Left ventricle myocardium superior (tissue), 1 donor: Measurements from ENCODE around the gene NPIPB8. TPM values are rescaled to one million over a fixed set of nuclear protein-coding genes. Genes with fewer than 3 reads are reported as not detected.
"Not testable (repeated sequence)": the region's sequence is repeated elsewhere in the genome, so short reads cannot be mapped to it uniquely, and the experiment has no call there.

Experiments used
- ATAC-seq: fragments of 200-7000 bp; cut with Tn5 transposase; one replicate; pipeline ENCODE4 v1.9.1; 2020; ENCODE audit warnings: mild to moderate bottlenecking, moderate library complexity
- DNase-seq: peaks from one replicate; pipeline ENCODE4 v3.0.0-alpha.2; 2020
- intact Hi-C: fragments of 100-400 bp; cut with micrococcal nuclease; formaldehyde crosslinking; loops from one replicate; pipeline ENCODE4 v1.11.0; 2022
- total RNA-seq: library from RNA; stranded (reverse); fragmentation: NEBNext Ultra II Directional; extraction: Animal tissue kit (Norgen Biotek cat#: 25700); gene quantifications from one replicate; pipeline ENCODE4 v1.2.1, GENCODE V29; 2021
- donor health status: DM: no; HTN: yes; CAD: no; lungs with severe emphysema.

NPIPB8 gene
- total RNA-seq, 1 donor from 2014 or later, result not detected

- ATAC-seq, result no peak
- intact Hi-C loops, result no loop called here
- no peak for DNase-seq
Observed at GRCh38 chr16:28621481-28622155, 16.2 kb upstream of the NPIPB8 start.

- peak; percentile 44 for ATAC-seq
- intact Hi-C loops, DNase-seq: not testable (repeated sequence)
Observed at GRCh38 chr16:28622532-28623171, 15.2 kb upstream of the NPIPB8 start.

- DNase-seq, result peak; percentile 63
- peak; percentile 90 for ATAC-seq
- intact Hi-C loops, result no loop called here
Observed at GRCh38 chr16:28623172-28623711, 14.6 kb upstream of the NPIPB8 start.

GRCh38 chr16:28630905-28631304 lies 7.0 kb upstream of the NPIPB8 start:
- DNase-seq, intact Hi-C loops, ATAC-seq: not testable (repeated sequence)

GRCh38 chr16:28636093-28636823 lies 1.6 kb upstream of the NPIPB8 start:
- ATAC-seq, intact Hi-C loops, DNase-seq: not testable (repeated sequence)

GRCh38 chr16:28638359-28638758 lies 494 bp downstream of the NPIPB8 start:
- ATAC-seq, DNase-seq, intact Hi-C loops: not testable (repeated sequence)

- ATAC-seq, intact Hi-C loops, DNase-seq: not testable (repeated sequence)
Observed at GRCh38 chr16:28639959-28640358, 2.1 kb downstream of the NPIPB8 start.

GRCh38 chr16:28666264-28666663 lies 28.4 kb downstream of the NPIPB8 start:
- DNase-seq, intact Hi-C loops, ATAC-seq: not testable (repeated sequence)

GRCh38 chr16:28667480-28667879 lies 29.6 kb downstream of the NPIPB8 start:
- DNase-seq, intact Hi-C loops, ATAC-seq: not testable (repeated sequence)

GRCh38 chr16:28668199-28668598 lies 30.3 kb downstream of the NPIPB8 start:
- intact Hi-C loops, DNase-seq, ATAC-seq: not testable (repeated sequence)

GRCh38 chr16:28688327-28688952 lies 50.6 kb downstream of the NPIPB8 start:
- DNase-seq, intact Hi-C loops: not testable (repeated sequence)
- ATAC-seq, result peak; percentile 99

- intact Hi-C loops, ATAC-seq, DNase-seq: not testable (repeated sequence)
Observed at GRCh38 chr16:28689425-28689824, 51.6 kb downstream of the NPIPB8 start.

- intact Hi-C loops, ATAC-seq: not testable (repeated sequence)
Observed at GRCh38 chr16:28691722-28692121, 53.9 kb downstream of the NPIPB8 start.

GRCh38 chr16:28693257-28693950 lies 55.5 kb downstream of the NPIPB8 start:
- peak; percentile 69 for ATAC-seq
- intact Hi-C loops, DNase-seq: not testable (repeated sequence)

More at GRCh38 chr16:28691722-28692121, 53.9 kb downstream of the NPIPB8 start:
- not testable (repeated sequence) for DNase-seq

- ATAC-seq, intact Hi-C loops: not testable (repeated sequence)
Observed at GRCh38 chr16:28699792-28700191, 61.9 kb downstream of the NPIPB8 start.

GRCh38 chr16:28700349-28700748 lies 62.5 kb downstream of the NPIPB8 start:
- DNase-seq, ATAC-seq, intact Hi-C loops: not testable (repeated sequence)

More at GRCh38 chr16:28699792-28700191, 61.9 kb downstream of the NPIPB8 start:
- DNase-seq, result not testable (repeated sequence)

GRCh38 chr16:28701384-28701783 lies 63.5 kb downstream of the NPIPB8 start:
- ATAC-seq, DNase-seq, intact Hi-C loops: not testable (repeated sequence)

GRCh38 chr16:28704246-28704645 lies 66.4 kb downstream of the NPIPB8 start:
- ATAC-seq, intact Hi-C loops, DNase-seq: not testable (repeated sequence)
